Measurements from ENCODE around the gene CDC42BPB.

GRCh38 chr14:102979406-102979805 lies 77.9 kb downstream of the CDC42BPB start:
- TF ChIP-seq CTCF (IDR thresholded peaks at IDR 0.05 in 4 of 5, conservative IDR thresholded peaks at IDR 0.05 in 1 of 5) (no peak), POLR2A (IDR thresholded peaks at IDR 0.05) (no peak)

All from gastrocnemius medialis (tissue), 4 donors.